Measurements from ENCODE around the gene HDAC4. TPM values are rescaled to one million over a fixed set of nuclear protein-coding genes. Genes with fewer than 3 reads are reported as not detected.
A peak's percentile ranks its signal among the peaks of the same experiment; 100 is the strongest.

The HDAC4 gene
- total and polyA plus RNA-seq, 9 of the 15 experiments (the other 6 are each of a cell fraction or from before 2014, with no cell fraction given) = 0.11 to 20.2 (median 4.0) TPM

DNA sequence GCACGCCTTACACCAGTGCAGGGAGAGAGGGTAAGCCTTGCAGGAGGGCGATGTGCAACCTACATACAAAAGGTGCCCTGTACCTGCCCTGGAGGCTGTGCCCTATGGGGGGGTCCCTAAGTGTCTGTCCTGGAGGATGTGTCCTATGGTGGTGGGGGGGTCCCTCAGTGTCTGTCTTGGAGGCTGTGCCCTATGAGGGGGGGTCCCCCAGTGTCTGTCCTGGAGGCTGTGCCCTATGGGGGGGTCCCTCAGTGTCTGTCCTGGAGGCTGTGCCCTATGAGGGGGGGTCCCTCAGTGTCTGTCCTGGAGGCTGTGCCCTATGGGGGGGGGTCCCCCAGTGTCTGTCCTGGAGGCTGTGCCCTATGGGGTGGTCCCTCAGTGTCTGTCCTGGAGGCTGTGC is 216.6 kb downstream of the HDAC4 start (continued):
- TF ChIP-seq, protein P1, sequence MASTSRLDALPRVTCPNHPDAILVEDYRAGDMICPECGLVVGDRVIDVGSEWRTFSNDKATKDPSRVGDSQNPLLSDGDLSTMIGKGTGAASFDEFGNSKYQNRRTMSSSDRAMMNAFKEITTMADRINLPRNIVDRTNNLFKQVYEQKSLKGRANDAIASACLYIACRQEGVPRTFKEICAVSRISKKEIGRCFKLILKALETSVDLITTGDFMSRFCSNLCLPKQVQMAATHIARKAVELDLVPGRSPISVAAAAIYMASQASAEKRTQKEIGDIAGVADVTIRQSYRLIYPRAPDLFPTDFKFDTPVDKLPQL (IDR thresholded peaks at IDR 0.05; ENCODE audit: extremely low read depth, insufficient read length) = no peak
- TF ChIP-seq, protein P2, sequence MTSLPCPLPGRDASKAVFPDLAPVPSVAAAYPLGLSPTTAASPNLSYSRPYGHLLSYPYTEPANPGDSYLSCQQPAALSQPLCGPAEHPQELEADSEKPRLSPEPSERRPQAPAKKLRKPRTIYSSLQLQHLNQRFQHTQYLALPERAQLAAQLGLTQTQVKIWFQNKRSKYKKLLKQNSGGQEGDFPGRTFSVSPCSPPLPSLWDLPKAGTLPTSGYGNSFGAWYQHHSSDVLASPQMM (CRISPR knock-in tag; IDR thresholded peaks at IDR 0.05) = no peak
- TF ChIP-seq ZNF133 (CRISPR knock-in tag; IDR thresholded peaks at IDR 0.05) (no peak), GTF2A2 (tag; IDR thresholded peaks at IDR 0.05) (no peak)

DNA sequence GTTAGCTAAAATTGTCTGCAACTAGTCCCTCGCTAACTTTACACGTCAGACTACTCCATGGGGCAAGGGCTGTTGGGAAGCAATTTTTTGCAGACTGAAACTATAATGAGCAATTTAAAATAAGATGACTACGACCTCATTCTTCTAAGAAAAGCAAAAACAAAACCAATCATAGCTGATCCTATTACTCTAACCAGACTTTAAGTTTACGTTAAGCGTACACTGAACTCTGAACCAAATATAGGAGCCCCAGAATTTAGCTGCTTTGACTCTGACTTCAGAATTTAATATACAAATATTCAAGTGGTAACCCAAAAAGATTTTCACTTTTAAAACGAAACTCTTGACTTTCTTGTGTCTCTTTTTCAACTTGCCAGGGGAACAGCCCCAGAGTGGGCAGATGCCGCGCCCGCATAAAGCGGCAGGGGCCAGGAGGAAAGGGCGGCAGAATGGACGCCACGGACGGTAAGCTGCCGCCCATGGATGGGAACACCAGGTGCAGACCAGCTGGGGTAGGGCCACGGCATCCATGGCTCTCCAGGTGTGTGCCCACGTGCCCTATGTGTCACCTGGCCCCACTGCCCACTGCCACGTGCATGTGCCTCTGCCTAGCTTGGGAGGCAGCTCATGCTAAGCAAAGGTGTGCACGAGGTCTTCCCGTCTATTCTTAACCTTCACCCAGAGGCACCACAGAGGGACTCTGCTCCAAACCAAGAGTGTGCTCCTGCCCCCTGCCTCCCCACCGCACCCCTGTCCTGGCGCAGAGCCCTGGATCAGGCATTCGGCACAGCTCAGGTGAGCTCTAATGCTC is 217.6 kb downstream of the HDAC4 start:
- no peak for TF ChIP-seq C11orf30 (IDR thresholded peaks at IDR 0.05; ENCODE audit: low read depth)
- TF ChIP-seq, protein P3, sequence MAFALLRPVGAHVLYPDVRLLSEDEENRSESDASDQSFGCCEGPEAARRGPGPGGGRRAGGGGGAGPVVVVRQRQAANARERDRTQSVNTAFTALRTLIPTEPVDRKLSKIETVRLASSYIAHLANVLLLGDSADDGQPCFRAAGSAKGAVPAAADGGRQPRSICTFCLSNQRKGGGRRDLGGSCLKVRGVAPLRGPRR (CRISPR knock-in tag; IDR thresholded peaks at IDR 0.05) = no peak
- TF ChIP-seq, protein P4, sequence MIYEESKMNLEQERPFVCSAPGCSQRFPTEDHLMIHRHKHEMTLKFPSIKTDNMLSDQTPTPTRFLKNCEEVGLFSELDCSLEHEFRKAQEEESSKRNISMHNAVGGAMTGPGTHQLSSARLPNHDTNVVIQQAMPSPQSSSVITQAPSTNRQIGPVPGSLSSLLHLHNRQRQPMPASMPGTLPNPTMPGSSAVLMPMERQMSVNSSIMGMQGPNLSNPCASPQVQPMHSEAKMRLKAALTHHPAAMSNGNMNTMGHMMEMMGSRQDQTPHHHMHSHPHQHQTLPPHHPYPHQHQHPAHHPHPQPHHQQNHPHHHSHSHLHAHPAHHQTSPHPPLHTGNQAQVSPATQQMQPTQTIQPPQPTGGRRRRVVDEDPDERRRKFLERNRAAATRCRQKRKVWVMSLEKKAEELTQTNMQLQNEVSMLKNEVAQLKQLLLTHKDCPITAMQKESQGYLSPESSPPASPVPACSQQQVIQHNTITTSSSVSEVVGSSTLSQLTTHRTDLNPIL (CRISPR knock-in tag; IDR thresholded peaks at IDR 0.05) = no peak
- peak; percentile 43 for TF ChIP-seq RBM22 (IDR thresholded peaks at IDR 0.05; ENCODE audit: low read depth, low read length, poor library complexity, severe bottlenecking)
- Histone ChIP-seq H2AFZ (ENCODE audit: low read depth, low read length) (no peak overlapping the region), H3K27me3 (ENCODE audit: control insufficient read depth in 2 of 2, insufficient read depth in 2 of 2, low read length in 2 of 2) (no peaks in the 10 kb centered on the region), H4K20me1 (replicated peaks; ENCODE audit: control insufficient read depth, insufficient read depth, low read length) (no peaks in the 10 kb centered on the region), H3K4me3 (no peak overlapping the region), H3K9ac (ENCODE audit: insufficient read depth in 1 of 2, low read depth in 2 of 2, low read length in 2 of 2) (no peak overlapping the region), H3K27ac (ENCODE audit: extremely low read depth, low read depth, low read length) (no peak overlapping the region), H3K36me3 (ENCODE audit: control insufficient read depth, insufficient read depth, low read length) (no peaks in the 10 kb centered on the region; the same call in 2 of the 3 replicates), H3K9me1 (ENCODE audit: control insufficient read depth, insufficient read depth, low read length) (no peaks in the 10 kb centered on the region), H3K79me2 (ENCODE audit: control insufficient read depth, insufficient read depth, low read length) (no peaks in the 10 kb centered on the region), H3K4me2 (ENCODE audit: insufficient read depth, low read length) (no peak overlapping the region), H3K4me1 (replicated peaks in 1 of 2; ENCODE audit: control insufficient read depth in 2 of 2, insufficient read depth in 2 of 2, low read length in 2 of 2) (no peaks in the 10 kb centered on the region), H3K9me3 (replicated peaks; ENCODE audit: control insufficient read depth, insufficient read depth, low read depth, low read length) (no peaks in the 10 kb centered on the region)
- POLR2A ChIA-PET = interaction anchor here (0.6 kb wide), 2 partner anchors 257 to 605 kb away, joined by 3 to 4 read pairs; no protein-coding TSS in a partner anchor
- DNase-seq (ENCODE audit: extremely low read depth in 1 of 4, low spot score in 3 of 4) (no peak), FAIRE-seq (no peak), ATAC-seq (no peak)
- CTCF ChIA-PET (ENCODE audit: low intra/inter-chr PET ratio) = no interaction called here
- intact Hi-C loops (cut with micrococcal nuclease) (no loop called here), in situ Hi-C loops (cut with MboI) (no loop called here)
- no TSS peak for BruUV-seq (replicated peaks)
- 88% methylated on average over 11 of the region's 23 CpGs for WGBS (ENCODE audit: insufficient coverage, low coverage, missing lambda C conversion rate)
